GM12801 (cell line): ENCODE results near the gene FUZ.

ENCODE experiments used
- CTCF ChIP-seq: IDR thresholded peaks from one replicate; pipeline ENCODE4 v1.5.1; 2011; ENCODE audit warnings: control low read depth; ENCODE audit not compliant: insufficient read length; ENCODE audit errors: extremely low read depth

The FUZ gene

GRCh38 chr19:49766007-49766929 lies 46.8 kb downstream of the FUZ start:
- no peak for TF ChIP-seq CTCF

- no peak for TF ChIP-seq CTCF
Measured at GRCh38 chr19:49764341-49764740, 48.8 kb downstream of the FUZ start.

GRCh38 chr19:49763230-49763629 lies 49.9 kb downstream of the FUZ start, which contains the start of gene TSKS:
TSKS (minus strand) TSS chr19:49763306; CDS start chr19:49763247, 59 bp downstream.
- no peak for TF ChIP-seq CTCF

GRCh38 chr19:49761625-49762311 lies 51.3 kb downstream of the FUZ start:
- TF ChIP-seq CTCF, result no peak

GRCh38 chr19:49761249-49761624 lies 51.9 kb downstream of the FUZ start:
- no peak for TF ChIP-seq CTCF

GRCh38 chr19:49758292-49758691 lies 54.8 kb downstream of the FUZ start:
- no peak for TF ChIP-seq CTCF
